HepG2 (cell line): ENCODE results near the gene SHBG. TPM values are rescaled to one million over a fixed set of nuclear protein-coding genes. Genes with fewer than 3 reads are reported as not detected.

ENCODE experiments used
- CENPX ChIP-seq: sonication (generic); formaldehyde crosslinking; IDR thresholded peaks from 2 replicates; pipeline ENCODE4 v1.9.0; 2021; ENCODE audit warnings: mild to moderate bottlenecking, missing genetic modification reagents, moderate library complexity
- DR1 ChIP-seq: sonication (generic); formaldehyde crosslinking; IDR thresholded peaks from 2 replicates; pipeline ENCODE4 v1.8.0; 2021; ENCODE audit warnings: mild to moderate bottlenecking, missing genetic modification reagents, inconsistent platforms
- ESRRA ChIP-seq: sonication (generic); formaldehyde crosslinking; IDR thresholded peaks from 2 replicates; pipeline ENCODE4 v1.5.1; 2020; ENCODE audit warnings: mild to moderate bottlenecking, low read depth, missing genetic modification reagents
- FIP1L1 ChIP-seq: fragments of 200-400 bp; formaldehyde crosslinking; IDR thresholded peaks from 2 replicates; pipeline ENCODE4 v1.6.1; 2018; ENCODE audit warnings: low read depth, mild to moderate bottlenecking, low read length, moderate library complexity, borderline replicate concordance; ENCODE audit not compliant: insufficient read depth
- GATA4 ChIP-seq: sonication (generic); IDR thresholded peaks from 2 replicates; pipeline ENCODE4 v1.6.1; 2016; ENCODE audit warnings: antibody characterized with exemption, low read depth, borderline replicate concordance
- IRX3 ChIP-seq: sonication (generic); formaldehyde crosslinking; IDR thresholded peaks from 2 replicates; pipeline ENCODE4 v1.8.1; 2023; ENCODE audit warnings: mild to moderate bottlenecking, low read depth, missing genetic modification reagents, borderline replicate concordance
- KDM4B ChIP-seq: sonication (generic); formaldehyde crosslinking; IDR thresholded peaks from 2 replicates; pipeline ENCODE4 v1.4.0; 2020; ENCODE audit warnings: missing genetic modification reagents
- KDM5A ChIP-seq: fragments of 200-600 bp; sonication (generic); IDR thresholded peaks from 2 replicates; pipeline ENCODE4 v1.7.0; 2018; ENCODE audit warnings: antibody characterized with exemption, mild to moderate bottlenecking, low read length, borderline replicate concordance
- NFRKB ChIP-seq: fragments of 450-650 bp; IDR thresholded peaks from 2 replicates; pipeline ENCODE4 v1.6.1; 2017
- SP2 ChIP-seq: sonication (generic); formaldehyde crosslinking; IDR thresholded peaks from 2 replicates; pipeline ENCODE4 v1.5.1; 2020; ENCODE audit warnings: mild to moderate bottlenecking, missing genetic modification reagents
- SRSF1 ChIP-seq: fragments of 200-400 bp; formaldehyde crosslinking; optimal IDR thresholded peaks from 2 replicates; pipeline ENCODE3; 2017; ENCODE audit warnings: mild to moderate bottlenecking, low read depth, low read length, moderate library complexity
- TCF12 ChIP-seq, 2 experiments: fragments of 450-650 bp in 1 of 2; sonication (generic) in 1 of 2; formaldehyde crosslinking in 1 of 2; IDR thresholded peaks; 2 replicates each; pipeline versions ENCODE4 v1.6.1 to v1.8.0; 2017 to 2022; ENCODE audit warnings: antibody characterized with exemption in 1 of 2, mild to moderate bottlenecking in 1 of 2, missing genetic modification reagents in 1 of 2, moderate library complexity in 1 of 2
- ZFP62 ChIP-seq: sonication (generic); formaldehyde crosslinking; IDR thresholded peaks from 2 replicates; pipeline ENCODE4 v1.4.0; 2020; ENCODE audit warnings: missing genetic modification reagents
- ZKSCAN5 ChIP-seq: sonication (generic); formaldehyde crosslinking; IDR thresholded peaks from 2 replicates; pipeline ENCODE4 v1.5.1; 2020; ENCODE audit warnings: mild to moderate bottlenecking, missing genetic modification reagents
- ZMYM4 ChIP-seq: sonication (generic); formaldehyde crosslinking; IDR thresholded peaks from 2 replicates; pipeline ENCODE4 v1.8.1; 2023; ENCODE audit warnings: mild to moderate bottlenecking, missing genetic modification reagents
- ZNF207 ChIP-seq: fragments of 450-650 bp; IDR thresholded peaks from 2 replicates; pipeline ENCODE4 v1.6.1; 2016; ENCODE audit warnings: antibody characterized with exemption, borderline replicate concordance
- ZNF224 ChIP-seq: sonication (generic); formaldehyde crosslinking; IDR thresholded peaks from 2 replicates; pipeline ENCODE4 v1.5.0; 2020; ENCODE audit warnings: mild to moderate bottlenecking, missing genetic modification reagents
- ZNF274 ChIP-seq: sonication (generic); formaldehyde crosslinking; IDR thresholded peaks from 2 replicates; pipeline ENCODE4 v1.5.1; 2020; ENCODE audit warnings: mild to moderate bottlenecking, missing genetic modification reagents
- ZNF282 ChIP-seq: fragments of 450-650 bp; IDR thresholded peaks from 2 replicates; pipeline ENCODE4 v1.6.1; 2018; ENCODE audit not compliant: partially characterized antibody
- ZNF724P ChIP-seq: sonication (generic); formaldehyde crosslinking; IDR thresholded peaks from 2 replicates; pipeline ENCODE4 v1.8.0; 2022; ENCODE audit warnings: missing genetic modification reagents, borderline replicate concordance
- ZNF878 ChIP-seq: sonication (generic); formaldehyde crosslinking; IDR thresholded peaks from 2 replicates; pipeline ENCODE4 v1.8.1; 2023; ENCODE audit warnings: mild to moderate bottlenecking, missing genetic modification reagents, moderate library complexity
- polyA plus RNA-seq, 8 experiments: library from polyadenylated mRNA; depleted of rRNA in 3 of 8; stranded (reverse) in 7 of 8; unstranded in 1 of 8; fragments of >200 nt; fragmentation: Illumina TruSeq in 4 of 8; extraction: Trizol in 4 of 8; gene quantifications; 2 replicates each; pipeline versions ENCODE4 v1.2.1 to v1.2.3, GENCODE V29; 2011 to 2016; ENCODE audit warnings: low read depth in 4 of 8, missing spikeins in 1 of 8, mixed read lengths in 1 of 8; ENCODE audit not compliant: insufficient read depth in 1 of 8
- total RNA-seq, 5 experiments: library from RNA; depleted of rRNA; stranded (reverse); fragments of >200 nt; fragmentation: Illumina TruSeq; extraction: Trizol; gene quantifications; 2 replicates each; pipeline ENCODE4 v1.2.3, GENCODE V29; 2016; ENCODE audit warnings: low read depth in 1 of 5
- TF ChIP-seq, protein P1 (sequence below): sonication (generic); formaldehyde crosslinking; IDR thresholded peaks from 2 replicates; pipeline ENCODE4 v1.8.1; 2023; ENCODE audit warnings: mild to moderate bottlenecking, inconsistent platforms, moderate library complexity, missing genetic modification reagents, borderline replicate concordance
- TF ChIP-seq, protein P2 (sequence below): IDR thresholded peaks from 2 replicates; pipeline ENCODE4 v1.6.1; 2016; ENCODE audit warnings: low read depth
- TF ChIP-seq, protein P3 (sequence below): sonication (generic); formaldehyde crosslinking; IDR thresholded peaks from 2 replicates; pipeline ENCODE4 v1.4.0; 2020; ENCODE audit warnings: mild to moderate bottlenecking, missing genetic modification reagents
- TF ChIP-seq, protein P4 (sequence below): sonication (generic); formaldehyde crosslinking; IDR thresholded peaks from 2 replicates; pipeline ENCODE4 v1.5.1; 2020; ENCODE audit warnings: missing genetic modification reagents, mild to moderate bottlenecking, borderline replicate concordance

Gene SHBG
- total and polyA plus RNA-seq, 2 of the 13 experiments (the other 11 are each of a cell fraction or from before 2014, with no cell fraction given): 4.0 to 6.1 TPM

DNA sequence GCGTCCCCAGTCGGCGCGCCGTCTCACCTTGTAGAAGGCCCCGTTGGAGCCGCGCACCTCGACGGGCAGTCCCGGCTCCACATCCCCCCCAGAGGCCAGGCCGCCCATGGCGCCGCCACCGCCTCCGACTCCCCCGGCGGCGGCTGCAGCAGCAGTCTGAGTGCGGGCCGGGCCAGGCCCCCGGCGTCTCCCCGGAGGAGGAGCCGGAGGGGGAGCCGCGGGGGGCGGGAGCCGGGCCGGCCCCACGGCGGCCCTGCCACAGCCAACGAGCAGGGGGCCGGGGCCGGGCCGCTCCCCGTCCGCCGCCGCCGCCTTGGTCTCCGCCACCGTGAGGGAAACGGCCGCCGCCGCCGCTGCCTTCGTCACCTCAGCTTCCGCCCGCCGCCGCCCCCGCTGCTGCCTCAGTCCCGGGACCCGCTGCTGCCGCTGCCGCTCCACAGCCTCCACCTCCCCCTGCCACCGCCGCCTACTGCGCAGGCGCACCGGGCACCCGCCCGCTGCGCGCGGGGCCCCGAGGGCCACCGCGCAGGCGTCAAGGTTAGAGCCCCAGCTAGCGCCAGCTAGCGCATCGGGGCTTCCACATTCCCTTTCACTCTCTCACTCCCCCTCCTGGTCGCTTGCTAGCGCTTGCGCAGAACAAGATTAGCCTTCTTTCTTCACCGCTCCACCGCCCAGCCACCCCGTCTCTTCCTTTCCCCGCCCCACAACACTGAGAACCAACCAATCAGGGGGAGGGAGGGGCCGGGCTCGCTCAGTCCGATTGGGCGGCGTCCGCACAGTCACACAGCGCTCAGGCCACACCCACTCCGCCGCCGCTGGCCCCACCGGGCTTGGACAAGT lies 15.3 kb upstream of the SHBG start, which contains the start of gene FXR2 (continued):
- TF ChIP-seq ZNF274 (CRISPR knock-in tag) (no peak), ZNF224 (CRISPR knock-in tag) (no peak), SRSF1 (peak; percentile 67), ZNF878 (CRISPR knock-in tag) (no peak), FIP1L1 (no peak), ZNF207 (no peak), KDM4B (no peak), ZNF724P (CRISPR knock-in tag) (no peak), ZNF282 (no peak), DR1 (CRISPR knock-in tag) (no peak), TCF12 (IDR thresholded peaks at IDR 0.05) (no peak), TCF12 (CRISPR knock-in tag; IDR thresholded peaks at IDR 0.05) (peak; percentile 42; the same call in 1 of the 2 replicates), SP2 (CRISPR knock-in tag) (peak; percentile 80), ZKSCAN5 (no peak), NFRKB (no peak), IRX3 (peak; percentile 70; the same call in 1 of the 2 replicates), ESRRA (peak; percentile 53; the same call in 1 of the 2 replicates), ZMYM4 (CRISPR knock-in tag) (peak; percentile 34; the same call in 1 of the 2 replicates), GATA4 (no peak), ZFP62 (CRISPR knock-in tag) (no peak), KDM5A (0 out of 2 replicates have a peak, but pooled peaks have one; percentile 26), CENPX (no peak)
- TF ChIP-seq, protein P1, sequence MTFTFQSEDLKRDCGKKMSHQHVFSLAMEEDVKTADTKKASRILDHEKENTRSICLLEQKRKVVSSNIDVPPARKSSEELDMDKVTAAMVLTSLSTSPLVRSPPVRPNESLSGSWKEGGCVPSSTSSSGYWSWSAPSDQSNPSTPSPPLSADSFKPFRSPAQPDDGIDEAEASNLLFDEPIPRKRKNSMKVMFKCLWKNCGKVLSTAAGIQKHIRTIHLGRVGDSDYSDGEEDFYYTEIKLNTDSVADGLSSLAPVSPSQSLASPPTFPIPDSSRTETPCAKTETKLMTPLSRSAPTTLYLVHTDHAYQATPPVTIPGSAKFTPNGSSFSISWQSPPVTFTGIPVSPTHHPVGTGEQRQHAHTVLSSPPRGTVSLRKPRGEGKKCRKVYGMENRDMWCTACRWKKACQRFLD: no peak
- TF ChIP-seq, protein P2, sequence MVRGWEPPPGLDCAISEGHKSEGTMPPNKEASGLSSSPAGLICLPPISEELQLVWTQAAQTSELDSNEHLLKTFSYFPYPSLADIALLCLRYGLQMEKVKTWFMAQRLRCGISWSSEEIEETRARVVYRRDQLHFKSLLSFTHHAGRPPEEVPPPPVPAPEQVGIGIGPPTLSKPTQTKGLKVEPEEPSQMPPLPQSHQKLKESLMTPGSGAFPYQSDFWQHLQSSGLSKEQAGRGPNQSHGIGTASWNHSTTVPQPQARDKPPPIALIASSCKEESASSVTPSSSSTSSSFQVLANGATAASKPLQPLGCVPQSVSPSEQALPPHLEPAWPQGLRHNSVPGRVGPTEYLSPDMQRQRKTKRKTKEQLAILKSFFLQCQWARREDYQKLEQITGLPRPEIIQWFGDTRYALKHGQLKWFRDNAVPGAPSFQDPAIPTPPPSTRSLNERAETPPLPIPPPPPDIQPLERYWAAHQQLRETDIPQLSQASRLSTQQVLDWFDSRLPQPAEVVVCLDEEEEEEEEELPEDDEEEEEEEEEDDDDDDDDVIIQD: no peak
- TF ChIP-seq, protein P3, sequence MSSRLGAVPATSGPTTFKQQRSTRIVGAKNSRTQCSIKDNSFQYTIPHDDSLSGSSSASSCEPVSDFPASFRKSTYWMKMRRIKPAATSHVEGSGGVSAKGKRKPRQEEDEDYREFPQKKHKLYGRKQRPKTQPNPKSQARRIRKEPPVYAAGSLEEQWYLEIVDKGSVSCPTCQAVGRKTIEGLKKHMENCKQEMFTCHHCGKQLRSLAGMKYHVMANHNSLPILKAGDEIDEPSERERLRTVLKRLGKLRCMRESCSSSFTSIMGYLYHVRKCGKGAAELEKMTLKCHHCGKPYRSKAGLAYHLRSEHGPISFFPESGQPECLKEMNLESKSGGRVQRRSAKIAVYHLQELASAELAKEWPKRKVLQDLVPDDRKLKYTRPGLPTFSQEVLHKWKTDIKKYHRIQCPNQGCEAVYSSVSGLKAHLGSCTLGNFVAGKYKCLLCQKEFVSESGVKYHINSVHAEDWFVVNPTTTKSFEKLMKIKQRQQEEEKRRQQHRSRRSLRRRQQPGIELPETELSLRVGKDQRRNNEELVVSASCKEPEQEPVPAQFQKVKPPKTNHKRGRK (CRISPR knock-in tag): no peak
- TF ChIP-seq, protein P4, sequence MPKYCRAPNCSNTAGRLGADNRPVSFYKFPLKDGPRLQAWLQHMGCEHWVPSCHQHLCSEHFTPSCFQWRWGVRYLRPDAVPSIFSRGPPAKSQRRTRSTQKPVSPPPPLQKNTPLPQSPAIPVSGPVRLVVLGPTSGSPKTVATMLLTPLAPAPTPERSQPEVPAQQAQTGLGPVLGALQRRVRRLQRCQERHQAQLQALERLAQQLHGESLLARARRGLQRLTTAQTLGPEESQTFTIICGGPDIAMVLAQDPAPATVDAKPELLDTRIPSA: no peak
